T follicular helper cell (primary cell): ENCODE data around the gene CNTD1.
"Not testable (repeated sequence)": the region's sequence is repeated elsewhere in the genome, so short reads cannot be mapped to it uniquely, and the experiment has no call there.

ENCODE experiments used
- DNase-seq: peaks from one replicate; pipeline ENCODE4 v3.0.0-alpha.2; 2020; ENCODE audit warnings: low read depth

CNTD1 gene

DNA sequence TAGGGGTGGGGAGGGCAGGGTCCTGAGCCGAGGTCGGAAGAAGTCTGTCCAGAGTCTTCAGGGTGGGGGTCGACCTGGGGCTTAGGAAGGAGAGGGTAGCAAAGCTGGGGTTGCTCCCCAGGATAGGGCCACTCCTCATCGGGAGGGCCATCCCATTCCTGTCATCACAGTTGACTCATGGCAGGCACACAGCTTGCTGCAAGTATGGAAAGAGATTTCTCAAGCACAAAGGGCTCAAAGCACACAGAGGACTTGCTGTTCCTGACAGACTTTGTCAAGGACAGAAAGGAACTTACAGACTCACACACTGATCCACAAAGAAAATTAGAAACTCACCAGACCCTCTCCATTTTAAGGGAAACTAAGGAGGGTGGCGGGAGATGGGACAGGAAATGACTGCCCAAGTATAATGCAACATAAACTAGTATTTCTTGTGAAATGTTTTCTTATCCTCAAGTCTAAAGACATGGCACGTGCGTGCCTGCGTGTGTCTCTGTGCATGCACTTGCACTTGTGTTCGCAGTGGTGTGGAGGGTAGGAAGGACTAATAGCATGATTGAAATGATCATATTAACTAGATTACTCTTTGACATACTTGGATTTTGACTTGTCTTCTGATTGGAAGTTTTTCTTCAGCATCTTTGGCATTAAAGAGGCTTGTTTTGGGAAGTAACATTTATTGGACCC is 48.1 kb downstream of the CNTD1 start:
- no peak for DNase-seq

DNA sequence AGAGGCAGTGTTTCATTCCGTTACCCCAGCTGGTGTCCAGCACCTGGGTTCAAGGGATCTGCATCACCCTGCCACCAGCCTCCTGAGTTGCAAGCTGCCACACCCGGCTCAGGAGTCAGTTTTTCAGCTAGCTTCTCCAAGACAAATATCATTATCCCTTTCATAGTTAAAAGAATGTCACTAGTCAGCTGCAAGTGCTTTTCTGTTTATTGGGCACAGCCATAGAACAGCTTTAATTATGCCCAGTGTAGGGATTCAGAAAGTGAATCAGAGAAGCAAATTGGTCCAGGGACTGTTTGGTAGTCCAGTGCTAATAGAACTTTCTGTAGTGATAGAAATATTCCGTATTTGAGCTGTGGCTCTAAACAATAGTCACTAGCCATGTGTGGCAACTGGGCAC is 49.4 kb downstream of the CNTD1 start:
- no peak for DNase-seq

GRCh38 chr17:42849031-42849430 is 50.4 kb downstream of the CNTD1 start:
- DNase-seq: no peak

DNA sequence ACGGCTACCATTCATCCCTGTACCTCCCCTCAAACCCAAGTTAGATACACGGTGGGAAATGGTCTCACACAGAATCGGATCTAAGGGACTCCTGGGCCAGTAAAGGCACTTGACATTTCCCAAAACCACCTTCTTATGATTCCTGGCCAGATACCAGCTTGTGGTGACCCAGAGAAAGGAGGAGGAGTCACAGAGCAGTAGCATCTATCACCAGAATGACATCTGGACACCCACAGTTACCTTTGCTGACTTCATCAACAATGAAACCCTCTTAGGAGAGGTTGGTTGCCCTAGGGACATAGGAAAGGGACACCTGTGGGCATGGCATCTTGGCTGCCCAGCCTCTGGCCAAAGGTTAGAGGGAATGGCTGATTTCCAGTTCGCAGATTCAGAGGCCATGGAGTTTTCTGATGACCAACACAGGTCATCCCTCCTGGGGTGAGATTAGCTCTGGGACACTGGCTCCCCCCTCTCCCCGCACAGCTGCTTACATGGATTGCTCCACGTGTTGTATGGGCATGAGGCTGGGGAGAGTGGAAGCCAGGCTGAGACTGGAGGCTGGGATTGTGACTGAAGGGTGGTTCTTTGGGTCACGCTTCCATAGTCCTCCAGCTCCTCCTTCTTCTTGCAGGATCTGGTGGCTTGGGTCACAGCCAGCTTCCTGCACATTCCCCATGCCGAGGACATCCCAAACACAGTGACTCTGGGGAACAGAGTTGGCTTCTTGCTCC is 51.0 kb downstream of the CNTD1 start:
- DNase-seq: no peak

GRCh38 chr17:42850954-42851353 is 52.3 kb downstream of the CNTD1 start, which contains the start of gene AOC3:
AOC3 (plus strand) TSS chr17:42851199; CDS start chr17:42851344, 145 bp downstream.
- no peak for DNase-seq

DNA sequence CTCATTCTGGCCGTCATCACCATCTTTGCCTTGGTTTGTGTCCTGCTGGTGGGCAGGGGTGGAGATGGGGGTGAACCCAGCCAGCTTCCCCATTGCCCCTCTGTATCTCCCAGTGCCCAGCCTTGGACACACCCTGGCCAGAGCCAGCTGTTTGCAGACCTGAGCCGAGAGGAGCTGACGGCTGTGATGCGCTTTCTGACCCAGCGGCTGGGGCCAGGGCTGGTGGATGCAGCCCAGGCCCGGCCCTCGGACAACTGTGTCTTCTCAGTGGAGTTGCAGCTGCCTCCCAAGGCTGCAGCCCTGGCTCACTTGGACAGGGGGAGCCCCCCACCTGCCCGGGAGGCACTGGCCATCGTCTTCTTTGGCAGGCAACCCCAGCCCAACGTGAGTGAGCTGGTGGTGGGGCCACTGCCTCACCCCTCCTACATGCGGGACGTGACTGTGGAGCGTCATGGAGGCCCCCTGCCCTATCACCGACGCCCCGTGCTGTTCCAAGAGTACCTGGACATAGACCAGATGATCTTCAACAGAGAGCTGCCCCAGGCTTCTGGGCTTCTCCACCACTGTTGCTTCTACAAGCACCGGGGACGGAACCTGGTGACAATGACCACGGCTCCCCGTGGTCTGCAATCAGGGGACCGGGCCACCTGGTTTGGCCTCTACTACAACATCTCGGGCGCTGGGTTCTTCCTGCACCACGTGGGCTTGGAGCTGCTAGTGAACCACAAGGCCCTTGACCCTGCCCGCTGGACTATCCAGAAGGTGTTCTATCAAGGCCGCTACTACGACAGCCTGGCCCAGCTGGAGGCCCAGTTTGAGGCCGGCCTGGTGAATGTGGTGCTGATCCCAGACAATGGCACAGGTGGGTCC is 52.9 kb downstream of the CNTD1 start:
- not testable (repeated sequence) for DNase-seq

DNA sequence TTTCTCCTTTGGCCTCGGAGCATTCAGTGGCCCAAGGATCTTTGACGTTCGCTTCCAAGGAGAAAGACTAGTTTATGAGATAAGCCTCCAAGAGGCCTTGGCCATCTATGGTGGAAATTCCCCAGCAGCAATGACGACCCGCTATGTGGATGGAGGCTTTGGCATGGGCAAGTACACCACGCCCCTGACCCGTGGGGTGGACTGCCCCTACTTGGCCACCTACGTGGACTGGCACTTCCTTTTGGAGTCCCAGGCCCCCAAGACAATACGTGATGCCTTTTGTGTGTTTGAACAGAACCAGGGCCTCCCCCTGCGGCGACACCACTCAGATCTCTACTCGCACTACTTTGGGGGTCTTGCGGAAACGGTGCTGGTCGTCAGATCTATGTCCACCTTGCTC is 53.7 kb downstream of the CNTD1 start:
- DNase-seq: no peak

GRCh38 chr17:42853004-42853403 is 54.3 kb downstream of the CNTD1 start:
- no peak for DNase-seq

- DNase-seq: no peak
Observed at GRCh38 chr17:42853597-42853967, 54.9 kb downstream of the CNTD1 start.

DNA sequence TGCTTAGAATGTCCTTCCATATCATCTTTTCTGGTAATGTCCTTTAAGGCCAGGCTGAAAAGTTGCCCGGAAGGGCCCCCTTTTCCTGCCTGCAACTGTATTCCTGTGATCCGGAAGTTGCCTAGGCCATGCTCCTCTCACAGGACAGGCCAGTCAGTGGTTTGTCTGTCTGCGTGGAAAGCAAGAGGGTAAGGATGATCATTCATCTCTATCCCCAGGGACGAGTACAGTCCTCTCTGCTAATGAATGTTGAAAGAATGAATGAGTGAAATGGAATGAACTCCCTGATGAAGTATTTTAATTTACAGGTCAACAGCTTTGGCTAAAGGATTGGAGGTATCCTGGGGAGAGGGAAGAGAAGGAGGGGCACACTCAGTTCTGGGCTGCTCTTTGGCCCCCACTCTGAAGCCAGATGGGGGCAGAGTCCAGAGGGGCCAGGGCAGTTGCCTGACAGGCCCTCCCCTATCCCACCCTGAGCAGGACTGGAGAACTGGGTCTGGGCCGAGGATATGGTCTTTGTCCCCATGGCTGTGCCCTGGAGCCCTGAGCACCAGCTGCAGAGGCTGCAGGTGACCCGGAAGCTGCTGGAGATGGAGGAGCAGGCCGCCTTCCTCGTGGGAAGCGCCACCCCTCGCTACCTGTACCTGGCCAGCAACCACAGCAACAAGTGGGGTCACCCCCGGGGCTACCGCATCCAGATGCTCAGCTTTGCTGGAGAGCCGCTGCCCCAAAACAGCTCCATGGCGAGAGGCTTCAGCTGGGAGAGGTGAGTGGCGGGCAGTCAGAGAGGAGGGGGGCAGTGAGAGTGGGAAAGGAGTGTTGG is 55.5 kb downstream of the CNTD1 start:
- DNase-seq: no peak

GRCh38 chr17:42855048-42855596 is 56.5 kb downstream of the CNTD1 start:
- no peak for DNase-seq

GRCh38 chr17:42856093-42856492 is 57.4 kb downstream of the CNTD1 start:
- not testable (repeated sequence) for DNase-seq

GRCh38 chr17:42856516-42856915 is 57.9 kb downstream of the CNTD1 start:
- DNase-seq: not testable (repeated sequence)

DNA sequence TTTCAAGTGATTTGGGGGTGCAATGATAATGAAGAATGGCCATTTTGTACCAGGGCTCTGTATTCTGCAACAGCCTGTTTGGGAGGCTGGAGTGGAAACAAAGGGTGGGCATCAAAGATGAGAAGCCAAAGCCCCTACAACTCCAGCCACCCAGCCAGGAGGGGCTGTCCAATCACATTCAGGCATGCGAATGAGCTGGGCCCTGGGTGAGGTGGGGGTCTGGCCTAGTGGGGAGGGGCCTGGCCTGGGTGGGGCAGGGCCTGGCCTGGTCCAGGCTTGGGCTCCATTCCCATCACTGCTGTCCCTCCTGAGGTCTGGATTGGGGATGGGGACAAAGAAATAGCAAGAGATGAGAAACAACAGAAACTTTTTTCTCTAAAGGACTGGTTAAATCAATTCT is 58.7 kb downstream of the CNTD1 start:
- DNase-seq: no peak
